Ishikawa (cell line): Measurements from ENCODE around the gene ACADVL.

Source experiments
- CEBPB ChIP-seq: IDR thresholded peaks from 2 replicates; pipeline ENCODE4 v1.6.1; 2012
- CREB1 ChIP-seq: IDR thresholded peaks from 2 replicates; pipeline ENCODE4 v1.6.1; 2012; ENCODE audit warnings: low read depth
- EGR1 ChIP-seq: IDR thresholded peaks from 2 replicates; pipeline ENCODE4 v1.6.1; 2012
- EP300 ChIP-seq: IDR thresholded peaks from 2 replicates; pipeline ENCODE4 v1.6.1; 2012; ENCODE audit warnings: borderline replicate concordance
- FOXM1 ChIP-seq: IDR thresholded peaks from 2 replicates; pipeline ENCODE4 v1.6.1; 2012; ENCODE audit warnings: low read depth, borderline replicate concordance
- MAX ChIP-seq: IDR thresholded peaks from 2 replicates; pipeline ENCODE4 v1.6.1; 2012
- NFIC ChIP-seq: IDR thresholded peaks from 2 replicates; pipeline ENCODE4 v1.6.1; 2012
- RAD21 ChIP-seq: IDR thresholded peaks from 2 replicates; pipeline ENCODE4 v1.6.1; 2012; ENCODE audit warnings: low read depth
- REST ChIP-seq: IDR thresholded peaks from 2 replicates; pipeline ENCODE4 v1.6.1; 2012; ENCODE audit warnings: low read depth, mild to moderate bottlenecking
- TAF1 ChIP-seq: IDR thresholded peaks from 2 replicates; pipeline ENCODE4 v1.6.1; 2012; ENCODE audit warnings: low read depth, mild to moderate bottlenecking
- TCF12 ChIP-seq: IDR thresholded peaks from 2 replicates; pipeline ENCODE4 v1.6.1; 2012; ENCODE audit warnings: low read depth
- TEAD4 ChIP-seq: IDR thresholded peaks from 2 replicates; pipeline ENCODE4 v1.6.1; 2012
- USF1 ChIP-seq: IDR thresholded peaks from 2 replicates; pipeline ENCODE4 v1.6.1; 2012
- YY1 ChIP-seq: IDR thresholded peaks from 2 replicates; pipeline ENCODE4 v1.6.1; 2012; ENCODE audit warnings: low read depth
- ZBTB7A ChIP-seq: IDR thresholded peaks from 2 replicates; pipeline ENCODE4 v1.6.1; 2012; ENCODE audit warnings: low read depth

ACADVL gene

GRCh38 chr17:7260151-7260550 is 40.4 kb downstream of the ACADVL start:
- TF ChIP-seq MAX, result no peak
- TF ChIP-seq EGR1, result no peak
- no peak for TF ChIP-seq RAD21
- TF ChIP-seq YY1, result no peak
- no peak for TF ChIP-seq TEAD4
- TF ChIP-seq CREB1, result no peak
- no peak for TF ChIP-seq NFIC
- no peak for TF ChIP-seq EP300
- no peak for TF ChIP-seq TCF12
- TF ChIP-seq USF1, result no peak

- TF ChIP-seq MAX, result 0 out of 2 replicates have a peak, but pooled peaks have one; percentile 39
- TF ChIP-seq NFIC, result no peak
- TF ChIP-seq RAD21, result no peak
- peak; percentile 30; the same call in 1 of the 2 replicates for TF ChIP-seq TCF12
- no peak for TF ChIP-seq EP300
- TF ChIP-seq USF1, result no peak
- no peak for TF ChIP-seq YY1
- no peak for TF ChIP-seq CREB1
- no peak for TF ChIP-seq CEBPB
- no peak for TF ChIP-seq FOXM1
- peak; percentile 56; the same call in 1 of the 2 replicates for TF ChIP-seq ZBTB7A
- TF ChIP-seq TAF1, result peak; percentile 46
- no peak for TF ChIP-seq REST
Observed at GRCh38 chr17:7260651-7261378, 41.1 kb downstream of the ACADVL start.

- TF ChIP-seq CEBPB (no peak), YY1 (0 out of 2 replicates have a peak, but pooled peaks have one; percentile 31), MAX (0 out of 2 replicates have a peak, but pooled peaks have one; percentile 35)
Observed at GRCh38 chr17:7261379-7262191, 41.8 kb downstream of the ACADVL start.

- TF ChIP-seq TCF12 (peak; percentile 80; the same call in 1 of the 2 replicates), TEAD4 (peak; percentile 17; the same call in 1 of the 2 replicates), RAD21 (no peak), YY1 (no peak), CREB1 (peak; percentile 68), MAX (peak; percentile 76), EGR1 (no peak), TAF1 (peak; percentile 76), ZBTB7A (no peak; the same call in 1 of the 2 replicates), USF1 (0 out of 2 replicates have a peak, but pooled peaks have one; percentile 11), NFIC (no peak), EP300 (peak; percentile 48; the same call in 1 of the 2 replicates)
Observed at GRCh38 chr17:7262192-7262934, 42.6 kb downstream of the ACADVL start, which contains the start of gene CLDN7. Gene CLDN7 (minus strand): TSS chr17:7262478. CDS start chr17:7262043, 435 bp downstream.

GRCh38 chr17:7262935-7263800 is 43.4 kb downstream of the ACADVL start:
- TF ChIP-seq TAF1, result no peak
- TF ChIP-seq EGR1, result no peak
- TF ChIP-seq ZBTB7A, result 0 out of 2 replicates have a peak, but pooled peaks have one; percentile 51
- TF ChIP-seq EP300, result no peak
- TF ChIP-seq CEBPB, result no peak
- TF ChIP-seq FOXM1, result no peak
